H9 (cell line): ENCODE results near the gene REV1. TPM values are rescaled to one million over a fixed set of nuclear protein-coding genes. Genes with fewer than 3 reads are reported as not detected.

Experiments used
- DNase-seq: peaks from one replicate; pipeline ENCODE4 v3.0.0-alpha.2; 2017
- H2AFZ ChIP-seq: one replicate; pipeline ENCODE4 v1.6.1; 2013; ENCODE audit warnings: mild to moderate bottlenecking, low read length, control low read depth, moderate library complexity
- H2AK5ac ChIP-seq: 2 replicates; pipeline ENCODE4 v1.6.1; 2013; ENCODE audit warnings: low read length, control low read depth, mixed read lengths; ENCODE audit not compliant: insufficient read length
- H2BK120ac ChIP-seq: one replicate; pipeline ENCODE4 v1.6.1; 2013; ENCODE audit warnings: low read depth, mild to moderate bottlenecking, low read length, control low read depth, inconsistent platforms; ENCODE audit not compliant: poor library complexity, severe bottlenecking
- H2BK12ac ChIP-seq: 2 replicates; pipeline ENCODE4 v1.6.1; 2013; ENCODE audit warnings: low read length, control low read depth, mixed read lengths, low read depth; ENCODE audit not compliant: insufficient read length
- H2BK15ac ChIP-seq: 2 replicates; pipeline ENCODE4 v1.6.1; 2013; ENCODE audit warnings: low read depth, low read length, control low read depth
- H2BK20ac ChIP-seq: one replicate; pipeline ENCODE4 v1.6.1; 2013; ENCODE audit warnings: low read depth, mild to moderate bottlenecking, low read length, control low read depth, inconsistent platforms; ENCODE audit not compliant: poor library complexity, severe bottlenecking
- H2BK5ac ChIP-seq: 2 replicates; pipeline ENCODE4 v1.6.1; 2013; ENCODE audit warnings: low read length, control low read depth, mixed read lengths; ENCODE audit not compliant: insufficient read length
- H3K14ac ChIP-seq: 2 replicates; pipeline ENCODE4 v1.6.1; 2013; ENCODE audit warnings: low read length, control low read depth; ENCODE audit not compliant: insufficient read depth
- H3K18ac ChIP-seq: 2 replicates; pipeline ENCODE4 v1.6.1; 2013; ENCODE audit warnings: low read depth, mild to moderate bottlenecking, mixed read lengths, low read length, control low read depth; ENCODE audit not compliant: insufficient read length
- H3K23ac ChIP-seq: 2 replicates; pipeline ENCODE4 v1.6.1; 2013; ENCODE audit warnings: low read length, control low read depth, mixed read lengths, low read depth; ENCODE audit not compliant: insufficient read length
- H3K23me2 ChIP-seq: 2 replicates; pipeline ENCODE4 v1.6.1; 2013; ENCODE audit warnings: low read depth, mild to moderate bottlenecking, mixed read lengths, low read length, control low read depth; ENCODE audit not compliant: insufficient read length, poor library complexity, severe bottlenecking
- H3K27ac ChIP-seq: 2 replicates; pipeline ENCODE4 v1.5.1; 2013; ENCODE audit warnings: low read length, control low read depth, mixed read lengths, low read depth; ENCODE audit not compliant: insufficient read length
- H3K27me3 ChIP-seq: 2 replicates; pipeline ENCODE4 v1.6.1; 2013; ENCODE audit warnings: low read length, control low read depth, inconsistent platforms; ENCODE audit not compliant: insufficient read depth
- H3K4ac ChIP-seq: 2 replicates; pipeline ENCODE4 v1.6.1; 2013; ENCODE audit warnings: low read depth, mild to moderate bottlenecking, control low read depth, inconsistent platforms, low read length, moderate library complexity
- H3K4me1 ChIP-seq: 2 replicates; pipeline ENCODE4 v1.6.1; 2013; ENCODE audit warnings: low read length, control low read depth, inconsistent platforms; ENCODE audit not compliant: insufficient read depth
- H3K4me2 ChIP-seq: 2 replicates; pipeline ENCODE4 v1.6.1; 2013; ENCODE audit warnings: low read length, control low read depth, mixed read lengths; ENCODE audit not compliant: insufficient read length, insufficient read depth
- H3K56ac ChIP-seq: 2 replicates; pipeline ENCODE4 v1.6.1; 2013; ENCODE audit warnings: low read depth, mild to moderate bottlenecking, mixed read lengths, low read length, control low read depth; ENCODE audit not compliant: insufficient read length
- H3K79me1 ChIP-seq: 2 replicates; pipeline ENCODE4 v1.6.1; 2013; ENCODE audit warnings: low read depth, mild to moderate bottlenecking, moderate library complexity, low read length, control low read depth, inconsistent platforms; ENCODE audit not compliant: insufficient read depth, poor library complexity, severe bottlenecking
- H3K79me2 ChIP-seq: 2 replicates; pipeline ENCODE4 v1.6.1; 2013; ENCODE audit warnings: low read length, control low read depth, inconsistent platforms; ENCODE audit not compliant: insufficient read depth
- H3K9ac ChIP-seq: 2 replicates; pipeline ENCODE4 v1.6.1; 2013; ENCODE audit warnings: low read length, control low read depth, mixed read lengths; ENCODE audit not compliant: insufficient read length; ENCODE audit errors: extremely low read depth
- H3K9me3 ChIP-seq: one replicate; pipeline ENCODE4 v1.6.1; 2013; ENCODE audit warnings: low read depth, low read length, inconsistent platforms; ENCODE audit not compliant: control insufficient read depth
- H3T11ph ChIP-seq: one replicate; pipeline ENCODE4 v1.6.1; 2013; ENCODE audit warnings: mild to moderate bottlenecking, low read length, control low read depth, inconsistent platforms
- H4K20me1 ChIP-seq: one replicate; pipeline ENCODE4 v1.6.1; 2013; ENCODE audit not compliant: control insufficient read depth, insufficient read length, insufficient read depth
- H4K5ac ChIP-seq: 2 replicates; pipeline ENCODE4 v1.6.1; 2013; ENCODE audit warnings: low read depth, mild to moderate bottlenecking, mixed read lengths, low read length, control low read depth; ENCODE audit not compliant: insufficient read length
- H4K8ac ChIP-seq: replicated peaks from 2 replicates; pipeline ENCODE4 v1.6.1; 2013; ENCODE audit warnings: low read length, control low read depth, mixed read lengths, low read depth; ENCODE audit not compliant: insufficient read length
- H4K91ac ChIP-seq: 2 replicates; pipeline ENCODE4 v1.6.1; 2013; ENCODE audit warnings: low read depth, mild to moderate bottlenecking, moderate library complexity, mixed read lengths, low read length, control low read depth; ENCODE audit not compliant: insufficient read length
- H3K27ac Mint-ChIP-seq, 3 experiments: 2 replicates in 2 of 3; 3 replicates in 1 of 3; pipeline ENCODE4 v1.8.0; 2020 to 2021; ENCODE audit warnings: mixed read lengths in 3 of 3, mild to moderate bottlenecking in 1 of 3, moderate library complexity in 1 of 3
- H3K27me3 Mint-ChIP-seq: 2 replicates; pipeline ENCODE4 v1.8.0; 2021; ENCODE audit warnings: low read depth, mild to moderate bottlenecking, moderate library complexity, mixed read lengths
- H3K36me3 Mint-ChIP-seq, 3 experiments: 2 replicates in 2 of 3; 3 replicates in 1 of 3; pipeline ENCODE4 v1.8.0; 2020 to 2021; ENCODE audit warnings: low read depth in 3 of 3, mixed read lengths in 3 of 3; ENCODE audit not compliant: insufficient read depth in 1 of 3
- H3K4me1 Mint-ChIP-seq, 2 experiments: 2 replicates each; pipeline ENCODE4 v1.8.0; 2020; ENCODE audit warnings: mixed read lengths in 2 of 2
- H3K4me3 Mint-ChIP-seq, 2 experiments: 2 replicates in 1 of 2; 3 replicates in 1 of 2; pipeline ENCODE4 v1.8.0; 2020 to 2021; ENCODE audit warnings: mild to moderate bottlenecking in 2 of 2, mixed read lengths in 2 of 2, moderate library complexity in 1 of 2
- H3K9me3 Mint-ChIP-seq, 2 experiments: 2 replicates in 1 of 2; 3 replicates in 1 of 2; pipeline ENCODE4 v1.8.0; 2020; ENCODE audit warnings: mild to moderate bottlenecking in 2 of 2, mixed read lengths in 2 of 2, moderate library complexity in 1 of 2
- WGBS: extraction: QIAGEN DNeasy Blood & Tissue Kit; methylation state at CpG from one replicate; pipeline ENCODE4 v1.1.7; 2013; ENCODE audit warnings: missing lambda C conversion rate, low lambda C conversion rate, mixed read lengths; ENCODE audit not compliant: insufficient read length; ENCODE audit errors: extremely low coverage; 5-methylcytosine and 5-hydroxymethylcytosine counted together
- total RNA-seq: library from RNA; stranded (reverse); gene quantifications from 2 replicates; pipeline ENCODE4 v1.2.1, GENCODE V29; 2021
- TF ChIP-seq, protein P1 (sequence below): fragments of 200-600 bp; sonication (generic); conservative IDR thresholded peaks from 3 replicates; pipeline ENCODE4 v1.8.0; 2021; ENCODE audit warnings: antibody characterized with exemption, mild to moderate bottlenecking

REV1 gene
- total RNA-seq, 1 experiment from 2014 or later, result 41.6 TPM

DNA sequence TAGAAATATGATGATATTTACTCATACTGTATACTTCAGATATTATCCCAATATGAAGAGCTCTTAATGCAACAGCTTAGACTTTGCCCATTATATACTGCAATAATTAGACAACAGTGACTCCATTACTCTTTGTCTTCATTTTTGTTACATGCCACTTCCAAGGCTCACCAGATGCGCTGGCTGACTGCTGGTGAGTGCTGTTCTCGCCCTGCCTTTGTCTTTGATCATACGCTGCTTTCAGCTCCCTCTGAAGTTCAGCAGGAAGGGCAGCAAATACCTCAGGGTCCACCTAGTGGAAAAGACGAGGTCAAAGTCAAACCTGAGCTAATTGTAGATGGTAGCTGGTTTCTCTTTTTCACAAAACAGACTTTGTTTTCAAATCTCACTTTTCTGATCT is 86.3 kb downstream of the REV1 start:
- DNase-seq, result peak; percentile 57

More for the DNA sequence above, 86.3 kb downstream of the REV1 start:
- no peak overlapping the region for H3K4ac ChIP-seq
- H3K23ac ChIP-seq, result no peak overlapping the region
- no peaks in the 10 kb centered on the region for H3K27me3 Mint-ChIP-seq
- H3K4me2 ChIP-seq, result no peak overlapping the region
- no peaks in the 10 kb centered on the region for H3K9me3 ChIP-seq
- H2BK5ac ChIP-seq, result no peak overlapping the region
- H3K27ac ChIP-seq, result no peak overlapping the region
- H4K5ac ChIP-seq, result no peak overlapping the region
- H3K56ac ChIP-seq, result no peak overlapping the region
- peaks cover 28 to 80% (median 66%) of the 10 kb centered on the region in 3 experiments for H3K36me3 Mint-ChIP-seq
- H3K4me1 Mint-ChIP-seq, result peaks cover 26 to 30% of the 10 kb centered on the region in 2 experiments
- H2BK15ac ChIP-seq, result no peak overlapping the region
- H2BK20ac ChIP-seq, result no peak overlapping the region
- no peaks in the 10 kb centered on the region for H3K79me2 ChIP-seq
- H4K8ac ChIP-seq, result no peak overlapping the region
- no peaks in the 10 kb centered on the region; the same call in 1 of the 2 replicates for H3K4me1 ChIP-seq
- H3K23me2 ChIP-seq, result no peaks in the 10 kb centered on the region
- TF ChIP-seq, protein P1, sequence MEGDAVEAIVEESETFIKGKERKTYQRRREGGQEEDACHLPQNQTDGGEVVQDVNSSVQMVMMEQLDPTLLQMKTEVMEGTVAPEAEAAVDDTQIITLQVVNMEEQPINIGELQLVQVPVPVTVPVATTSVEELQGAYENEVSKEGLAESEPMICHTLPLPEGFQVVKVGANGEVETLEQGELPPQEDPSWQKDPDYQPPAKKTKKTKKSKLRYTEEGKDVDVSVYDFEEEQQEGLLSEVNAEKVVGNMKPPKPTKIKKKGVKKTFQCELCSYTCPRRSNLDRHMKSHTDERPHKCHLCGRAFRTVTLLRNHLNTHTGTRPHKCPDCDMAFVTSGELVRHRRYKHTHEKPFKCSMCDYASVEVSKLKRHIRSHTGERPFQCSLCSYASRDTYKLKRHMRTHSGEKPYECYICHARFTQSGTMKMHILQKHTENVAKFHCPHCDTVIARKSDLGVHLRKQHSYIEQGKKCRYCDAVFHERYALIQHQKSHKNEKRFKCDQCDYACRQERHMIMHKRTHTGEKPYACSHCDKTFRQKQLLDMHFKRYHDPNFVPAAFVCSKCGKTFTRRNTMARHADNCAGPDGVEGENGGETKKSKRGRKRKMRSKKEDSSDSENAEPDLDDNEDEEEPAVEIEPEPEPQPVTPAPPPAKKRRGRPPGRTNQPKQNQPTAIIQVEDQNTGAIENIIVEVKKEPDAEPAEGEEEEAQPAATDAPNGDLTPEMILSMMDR, result peak; percentile 55
- H3K79me1 ChIP-seq, result no peaks in the 10 kb centered on the region
- no peak overlapping the region for H3T11ph ChIP-seq
- no peak overlapping the region for H2BK120ac ChIP-seq
- no peaks in the 10 kb centered on the region for H3K27me3 ChIP-seq
- H3K9me3 Mint-ChIP-seq, result no peaks in the 10 kb centered on the region
- H3K9ac ChIP-seq, result no peak overlapping the region
- peak overlapping the region in 2 of 3 experiments; percentile 45 to 90; a peak in 4 of 7 replicates for H3K27ac Mint-ChIP-seq
- H3K14ac ChIP-seq, result no peak overlapping the region
- H2AK5ac ChIP-seq, result no peak overlapping the region
- no CpG with 5 or more reads among the region's 4 CpGs for WGBS
- H3K4me3 Mint-ChIP-seq, result peak overlapping the region in 1 of 2 experiments; percentile 13; a peak in 2 of 5 replicates
- no peak overlapping the region for H2BK12ac ChIP-seq
- no peaks in the 10 kb centered on the region for H4K20me1 ChIP-seq
- no peak overlapping the region for H2AFZ ChIP-seq
- no peak overlapping the region for H4K91ac ChIP-seq
- H3K18ac ChIP-seq, result no peak overlapping the region
